Naive thymus-derived CD4-positive, alpha-beta T cell (primary cell): Measurements from ENCODE around the gene INSIG1. TPM values are rescaled to one million over a fixed set of nuclear protein-coding genes. Genes with fewer than 3 reads are reported as not detected.

Source experiments
- ATAC-seq: fragments of 150-1000 bp; cut with Tn5 transposase; 2 replicates; pipeline ENCODE4 v1.10.0; 2021; ENCODE audit warnings: mild to moderate bottlenecking, moderate library complexity
- CTCF ChIA-PET: fragments of 350-600 bp; sonication (Branson Sonifier 250); formaldehyde crosslinking; loops from one replicate; lab custom pipeline; 2021; ENCODE audit warnings: antibody characterized with exemption; lab: Charles Lee
- POLR2A ChIA-PET: fragments of 350-600 bp; sonication (Branson Sonifier 250); formaldehyde crosslinking; loops from one replicate; lab custom pipeline; 2021; ENCODE audit warnings: antibody characterized with exemption, inconsistent platforms; lab: Charles Lee
- DNase-seq, 9 donors: peaks; one replicate each; pipeline versions ENCODE4 v3.0.0 to v3.0.0-alpha.2; 2020 to 2022; ENCODE audit warnings: mixed read lengths in 1 of 9
- H3K27ac ChIP-seq: one replicate; pipeline ENCODE4 v1.7.0; 2013; ENCODE audit warnings: mild to moderate bottlenecking, low read depth, low read length, moderate library complexity
- H3K27me3 ChIP-seq, 2 donors: one replicate each; pipeline ENCODE4 v1.7.0; 2013; ENCODE audit warnings: low read length in 2 of 2, mild to moderate bottlenecking in 2 of 2, moderate library complexity in 2 of 2; ENCODE audit not compliant: control insufficient read depth in 2 of 2, insufficient read depth in 2 of 2
- H3K36me3 ChIP-seq, 3 experiments: 1 replicate in 2 of 3; 2 replicates in 1 of 3; pipeline ENCODE4 v1.7.0; 2013; ENCODE audit warnings: low read length in 3 of 3, mild to moderate bottlenecking in 3 of 3, moderate library complexity in 1 of 3; ENCODE audit not compliant: insufficient read depth in 3 of 3, control insufficient read depth in 2 of 3
- H3K4me1 ChIP-seq, 2 donors: one replicate each; pipeline ENCODE4 v1.7.0; 2013; ENCODE audit warnings: low read length in 2 of 2, mild to moderate bottlenecking in 2 of 2, moderate library complexity in 1 of 2; ENCODE audit not compliant: control insufficient read depth in 2 of 2, insufficient read depth in 2 of 2
- H3K4me3 ChIP-seq: 2 replicates; pipeline ENCODE4 v1.7.0; 2013; ENCODE audit warnings: mild to moderate bottlenecking, low read length
- H3K9me3 ChIP-seq, 3 experiments: 1 replicate in 2 of 3; 2 replicates in 1 of 3; pipeline ENCODE4 v1.7.0; 2013; ENCODE audit warnings: low read length in 3 of 3; ENCODE audit not compliant: control insufficient read depth in 2 of 3
- H3K27ac Mint-ChIP-seq, 9 donors: one replicate each; pipeline ENCODE4 v1.8.0; 2020 to 2022; ENCODE audit warnings: mixed read lengths in 9 of 9, mild to moderate bottlenecking in 8 of 9, moderate library complexity in 5 of 9, inconsistent platforms in 2 of 9
- H3K27me3 Mint-ChIP-seq, 5 donors: one replicate each; pipeline ENCODE4 v1.8.0; 2021 to 2022; ENCODE audit warnings: mixed read lengths in 5 of 5, mild to moderate bottlenecking in 1 of 5
- H3K36me3 Mint-ChIP-seq, 5 donors: one replicate each; pipeline ENCODE4 v1.8.0; 2020 to 2022; ENCODE audit warnings: mixed read lengths in 5 of 5, mild to moderate bottlenecking in 3 of 5, inconsistent platforms in 1 of 5
- H3K4me1 Mint-ChIP-seq, 7 donors: one replicate each; pipeline ENCODE4 v1.8.0; 2020 to 2022; ENCODE audit warnings: mixed read lengths in 7 of 7, mild to moderate bottlenecking in 3 of 7, inconsistent platforms in 1 of 7
- H3K4me3 Mint-ChIP-seq, 10 donors: one replicate each; pipeline ENCODE4 v1.8.0; 2020 to 2022; ENCODE audit warnings: mild to moderate bottlenecking in 10 of 10, mixed read lengths in 10 of 10, moderate library complexity in 6 of 10, inconsistent platforms in 2 of 10
- H3K9me3 Mint-ChIP-seq, 11 donors: one replicate each; pipeline ENCODE4 v1.8.0; 2020 to 2022; ENCODE audit warnings: mixed read lengths in 11 of 11, mild to moderate bottlenecking in 4 of 11, inconsistent platforms in 1 of 11, moderate library complexity in 1 of 11
- intact Hi-C, 2 donors: fragments of 100-400 bp; cut with micrococcal nuclease; formaldehyde crosslinking; loops; one replicate each; pipeline ENCODE4 v1.15.1; 2023
- polyA plus RNA-seq, 2 donors: library from polyadenylated mRNA; unstranded; fragments of 300-500 nt; fragmentation: Illumina TruSeq; gene quantifications; one replicate each; pipeline ENCODE4 v1.2.3, GENCODE V29; 2021
- total RNA-seq, 6 experiments: library from RNA in 5 of 6; stranded (reverse) in 5 of 6; gene quantifications; 1 replicate in 5 of 6; 2 replicates in 1 of 6; pipeline ENCODE4 v1.2.3 and lab custom pipeline; 2021 to 2026

The INSIG1 gene
- total and polyA plus RNA-seq, 7 experiments from 2014 or later: 22.2 to 70.0 (median 46.3) TPM

DNA sequence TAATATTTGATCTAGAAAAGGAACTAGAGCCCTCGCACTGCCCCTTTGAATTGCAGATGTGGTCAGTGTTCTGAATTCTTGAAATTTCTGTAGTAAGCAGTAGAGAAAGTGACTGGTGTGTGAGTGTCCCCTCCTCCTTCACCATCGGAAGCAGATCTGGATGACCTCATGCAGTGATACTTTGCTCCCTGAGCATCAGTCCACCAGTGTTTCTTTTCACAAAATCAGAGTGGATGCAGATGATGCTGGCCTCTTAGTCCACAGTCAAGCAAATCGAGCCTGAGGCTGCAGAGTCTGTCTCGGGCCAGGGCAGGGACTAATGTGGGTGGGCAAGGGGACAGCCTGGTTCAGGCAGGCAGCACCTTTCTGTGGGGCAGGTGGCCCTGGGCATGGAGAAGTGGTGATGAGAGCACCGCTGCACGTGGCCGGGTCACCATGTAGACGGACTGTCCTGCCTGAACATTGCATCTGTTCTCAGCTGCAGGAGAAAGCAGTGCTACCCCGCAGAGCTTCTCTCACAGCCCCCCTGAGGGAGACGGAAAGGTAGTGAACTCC, 5.4 kb downstream of the INSIG1 start:
- ATAC-seq (no peak), DNase-seq (no peak)
- Mint-ChIP-seq H3K9me3 (peaks cover 0 to 3% (median 0%) of the 10 kb centered on the region in 11 donors), H3K36me3 (peaks cover 0 to 38% (median 12%) of the 10 kb centered on the region in 5 donors), H3K4me3 (no peak overlapping the region), H3K4me1 (peaks cover 21 to 55% (median 30%) of the 10 kb centered on the region in 7 donors), H3K27ac (no peak overlapping the region), H3K27me3 (peaks cover 0 to 3% (median 0%) of the 10 kb centered on the region in 5 donors)
- ChIA-PET POLR2A (no interaction called here), CTCF (no interaction called here)
- Histone ChIP-seq H3K36me3 (peaks cover 8 to 45% (median 9%) of the 10 kb centered on the region in 3 experiments), H3K4me1 (peaks cover 14 to 29% of the 10 kb centered on the region in 2 donors), H3K27me3 (no peaks in the 10 kb centered on the region), H3K4me3 (no peak overlapping the region), H3K27ac (no peak overlapping the region), H3K9me3 (no peaks in the 10 kb centered on the region)
- intact Hi-C loops: no loop called here

DNA sequence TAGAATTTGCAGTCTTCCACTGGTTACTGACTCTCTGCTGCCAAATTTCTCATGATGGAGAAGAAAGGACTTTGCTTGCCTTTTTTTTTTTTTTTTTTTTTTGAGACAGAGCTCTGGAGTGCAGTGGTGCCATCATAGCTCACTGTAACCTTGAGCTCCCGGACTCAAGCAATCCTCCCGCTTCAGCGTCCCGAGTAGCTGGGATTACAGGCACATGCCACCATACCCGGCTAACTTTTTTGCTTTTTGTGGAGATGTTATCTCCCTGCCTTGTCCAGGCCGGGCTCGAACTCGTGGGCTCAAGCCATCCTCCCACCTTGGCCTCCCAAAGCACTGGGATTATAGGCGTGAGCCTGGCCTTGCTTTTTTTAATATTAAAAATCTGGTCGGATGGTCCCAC, 6.2 kb downstream of the INSIG1 start:
- H3K36me3 Mint-ChIP-seq: peaks cover 0 to 39% (median 15%) of the 10 kb centered on the region in 5 donors
- no peak for ATAC-seq
- peaks cover 8 to 53% (median 16%) of the 10 kb centered on the region in 3 experiments for H3K36me3 ChIP-seq

DNA sequence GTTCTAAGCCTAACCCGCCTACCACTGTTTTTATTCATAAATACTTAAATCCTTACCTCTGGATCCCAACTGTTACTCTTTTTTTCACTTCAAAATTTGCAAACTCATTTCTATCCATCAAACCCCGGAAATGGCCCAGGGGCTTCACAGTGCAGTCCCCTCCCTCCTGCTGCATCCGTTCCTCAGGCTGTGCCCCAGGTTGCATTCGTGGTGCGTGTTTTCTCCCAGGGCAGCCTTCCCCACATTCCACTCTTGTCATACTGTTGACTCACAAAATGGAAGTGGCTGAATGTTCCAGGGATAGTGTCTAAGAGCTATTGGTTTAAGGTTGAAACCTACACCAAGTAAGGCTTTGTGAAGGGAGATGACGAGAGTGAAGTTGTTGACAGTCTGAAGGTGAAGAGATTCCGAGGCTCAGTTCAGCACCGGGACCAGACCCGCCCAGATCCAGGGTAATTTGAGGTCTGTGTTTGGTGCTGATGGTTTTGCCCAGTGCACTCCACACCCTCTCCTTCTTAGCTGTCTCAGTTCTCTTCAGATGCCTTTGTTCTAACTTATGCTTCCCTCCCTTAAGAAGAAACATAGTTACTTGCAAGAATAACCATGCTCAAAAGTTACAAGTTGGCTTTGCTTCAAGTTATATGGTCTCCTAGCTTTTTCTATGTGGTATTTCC, 7.7 kb downstream of the INSIG1 start:
- ChIA-PET CTCF (no interaction called here), POLR2A (interaction anchor here (1.2 kb wide), 1 partner anchor 9 kb away, joined by 3 read pairs; no protein-coding TSS in a partner anchor)
- no peak for ATAC-seq
- intact Hi-C loops: no loop called here
- H3K9me3 ChIP-seq: no peaks in the 10 kb centered on the region
- Mint-ChIP-seq H3K27me3 (no peaks in the 10 kb centered on the region), H3K9me3 (no peaks in the 10 kb centered on the region), H3K27ac (peak overlapping the region in 3 of 9 donors; percentile 62 to 77 (median 62)), H3K36me3 (peaks cover 0 to 34% (median 15%) of the 10 kb centered on the region in 5 donors), H3K4me1 (peaks cover 7 to 38% (median 16%) of the 10 kb centered on the region in 7 donors), H3K4me3 (no peak overlapping the region)
- no peak overlapping the region for H3K27ac ChIP-seq
- no peak for DNase-seq
- no peak overlapping the region for H3K4me3 ChIP-seq
- peaks cover 8 to 58% (median 17%) of the 10 kb centered on the region in 3 experiments for H3K36me3 ChIP-seq
- H3K4me1 ChIP-seq: peaks cover 6 to 12% of the 10 kb centered on the region in 2 donors
- no peaks in the 10 kb centered on the region for H3K27me3 ChIP-seq

More for the DNA sequence above, 6.2 kb downstream of the INSIG1 start:
- CTCF ChIA-PET: interaction anchor here (0.6 kb wide), 2 partner anchors 179 to 351 kb away, joined by 3 to 4 read pairs; no protein-coding TSS in a partner anchor
- Histone ChIP-seq H3K9me3 (no peaks in the 10 kb centered on the region), H3K27ac (no peak overlapping the region), H3K27me3 (no peaks in the 10 kb centered on the region), H3K4me1 (peaks cover 14 to 24% of the 10 kb centered on the region in 2 donors), H3K4me3 (no peak overlapping the region)
- Mint-ChIP-seq H3K4me3 (no peak overlapping the region), H3K9me3 (no peaks in the 10 kb centered on the region), H3K4me1 (peaks cover 16 to 50% (median 30%) of the 10 kb centered on the region in 7 donors), H3K27ac (peak overlapping the region in 1 of 9 donors; percentile 8), H3K27me3 (no peaks in the 10 kb centered on the region)
- POLR2A ChIA-PET: interaction anchor here (0.6 kb wide), 1 partner anchor 723 kb away, joined by 4 read pairs; no protein-coding TSS in a partner anchor
- DNase-seq: no peak
- intact Hi-C loops: no loop called here

DNA sequence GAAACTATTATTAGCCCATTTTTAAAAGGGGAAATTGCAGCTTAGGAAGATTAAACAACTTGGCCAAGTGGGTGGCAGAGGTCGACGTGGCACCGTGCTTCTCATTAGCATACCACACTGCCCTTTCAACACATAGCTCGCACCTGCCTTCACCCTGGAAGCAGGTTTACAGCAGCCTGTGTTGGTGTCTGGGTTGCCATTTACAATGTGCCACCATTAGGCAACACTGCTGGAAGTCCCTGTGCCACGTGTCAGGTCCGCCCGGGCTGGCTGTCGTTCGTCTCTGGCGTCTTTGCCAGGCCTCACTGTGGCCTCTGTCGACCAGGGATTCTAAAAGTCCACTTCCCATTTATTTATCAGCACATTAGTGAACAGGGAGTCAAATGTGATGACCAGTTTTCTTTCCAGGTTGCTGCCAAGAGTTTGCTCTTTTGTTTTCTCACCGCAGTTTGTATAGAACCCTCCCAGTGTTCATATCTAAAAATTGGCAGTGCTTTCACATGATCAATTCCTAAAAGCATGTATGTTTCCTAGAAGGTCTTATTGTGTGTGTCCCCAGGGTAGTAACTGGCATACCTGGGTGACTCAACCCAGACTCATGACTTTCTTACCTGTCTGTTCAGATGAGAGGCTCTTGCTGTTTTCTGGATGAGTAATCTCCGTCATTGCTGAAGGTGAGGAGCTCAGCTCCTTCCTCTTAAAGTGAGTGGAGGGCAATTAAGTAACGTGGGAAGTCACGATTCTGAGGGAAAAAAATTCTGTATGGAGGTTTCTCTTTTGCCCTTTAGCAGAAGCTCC, 9.2 kb downstream of the INSIG1 start:
- Mint-ChIP-seq H3K27ac (peak overlapping the region in 2 of 9 donors; percentile 47 to 79), H3K27me3 (no peaks in the 10 kb centered on the region), H3K4me3 (no peak overlapping the region), H3K36me3 (peaks cover 0 to 38% (median 15%) of the 10 kb centered on the region in 5 donors), H3K4me1 (peaks cover 0 to 25% (median 5%) of the 10 kb centered on the region in 7 donors), H3K9me3 (no peaks in the 10 kb centered on the region)
- DNase-seq (no peak), ATAC-seq (no peak)
- Histone ChIP-seq H3K27me3 (no peaks in the 10 kb centered on the region), H3K9me3 (no peaks in the 10 kb centered on the region), H3K27ac (no peak overlapping the region), H3K4me1 (no peaks in the 10 kb centered on the region), H3K36me3 (peaks cover 8 to 59% (median 17%) of the 10 kb centered on the region in 3 experiments), H3K4me3 (no peak overlapping the region)
- intact Hi-C loops: no loop called here
- CTCF ChIA-PET: no interaction called here
- POLR2A ChIA-PET: interaction anchor here (1.6 kb wide), 1 partner anchor 9 kb away, joined by 9 read pairs; the partner anchor contains the start of gene INSIG1

DNA sequence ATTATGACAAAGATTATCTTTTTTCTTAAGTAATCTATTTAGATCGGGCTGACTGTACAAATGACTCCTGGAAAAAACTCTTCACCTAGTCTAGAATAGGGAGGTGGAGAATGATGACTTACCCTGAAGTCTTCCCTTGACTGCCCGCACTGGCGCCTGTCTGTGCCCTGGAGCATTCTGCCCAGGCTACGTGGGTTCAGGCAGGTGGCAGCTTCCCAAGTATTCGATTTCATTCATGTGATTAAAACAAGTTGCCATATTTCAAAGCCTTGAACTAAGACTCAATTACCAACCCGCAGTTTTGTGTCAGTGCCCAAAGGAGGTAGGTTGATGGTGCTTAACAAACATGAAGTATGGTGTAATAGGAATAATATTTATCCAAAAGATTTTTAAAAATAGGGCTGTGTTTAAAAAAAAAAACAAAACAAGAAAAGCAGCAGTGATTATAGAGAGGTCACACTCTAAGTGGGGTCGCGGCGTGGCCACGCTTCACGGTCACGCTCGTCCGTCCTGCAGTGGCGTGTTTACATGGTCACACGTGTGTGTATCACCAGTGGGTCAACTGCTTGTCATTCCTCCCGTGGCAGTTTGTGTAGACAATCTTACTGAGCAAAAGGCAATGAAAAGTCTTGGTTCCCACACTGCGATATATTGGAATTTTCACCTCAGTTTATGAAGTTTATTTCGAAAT, 10.8 kb downstream of the INSIG1 start:
- CTCF ChIA-PET: no interaction called here
- H3K9me3 Mint-ChIP-seq: no peaks in the 10 kb centered on the region
- Histone ChIP-seq H3K4me1 (no peaks in the 10 kb centered on the region), H3K9me3 (no peaks in the 10 kb centered on the region), H3K27me3 (no peaks in the 10 kb centered on the region), H3K36me3 (peaks cover 8 to 50% (median 17%) of the 10 kb centered on the region in 3 experiments), H3K4me3 (no peak overlapping the region), H3K27ac (no peak overlapping the region)
- peaks cover 0 to 21% (median 5%) of the 10 kb centered on the region in 7 donors for H3K4me1 Mint-ChIP-seq
- DNase-seq: no peak
- no peak overlapping the region for H3K4me3 Mint-ChIP-seq
- ATAC-seq: no peak
- H3K36me3 Mint-ChIP-seq: peaks cover 0 to 38% (median 15%) of the 10 kb centered on the region in 5 donors
- H3K27me3 Mint-ChIP-seq: no peaks in the 10 kb centered on the region
- H3K27ac Mint-ChIP-seq: no peak overlapping the region
- intact Hi-C loops: no loop called here
- POLR2A ChIA-PET: no interaction called here

DNA sequence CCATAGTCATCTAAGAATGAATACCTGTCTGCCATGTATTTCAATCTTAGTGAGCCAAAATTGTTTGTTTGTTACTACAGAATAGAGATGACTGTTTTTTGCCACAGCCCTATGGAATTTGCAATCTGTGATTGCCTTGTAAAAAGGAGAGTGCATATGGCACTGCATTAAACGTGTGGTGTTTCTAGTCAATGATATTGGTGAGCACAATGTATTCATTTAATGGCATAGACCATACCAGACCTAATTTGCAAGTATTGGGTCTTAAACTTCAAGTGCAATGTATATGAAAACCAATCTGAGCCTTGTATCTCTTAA, 11.3 kb downstream of the INSIG1 start:
- peaks cover 0 to 38% (median 15%) of the 10 kb centered on the region in 5 donors for H3K36me3 Mint-ChIP-seq
- no peak overlapping the region for H3K27ac Mint-ChIP-seq
- peaks cover 6 to 46% (median 13%) of the 10 kb centered on the region in 3 experiments for H3K36me3 ChIP-seq

More for the DNA sequence above, 11.3 kb downstream of the INSIG1 start:
- CTCF ChIA-PET: no interaction called here
- no peaks in the 10 kb centered on the region for H3K27me3 ChIP-seq
- no peak overlapping the region for H3K4me3 ChIP-seq
- peaks cover 0 to 16% (median 5%) of the 10 kb centered on the region in 7 donors for H3K4me1 Mint-ChIP-seq
- H3K9me3 ChIP-seq: no peaks in the 10 kb centered on the region
- POLR2A ChIA-PET: no interaction called here
- DNase-seq: no peak
- H3K9me3 Mint-ChIP-seq: no peaks in the 10 kb centered on the region
- intact Hi-C loops: no loop called here
- H3K27me3 Mint-ChIP-seq: no peaks in the 10 kb centered on the region
- H3K4me1 ChIP-seq: no peaks in the 10 kb centered on the region
- no peak overlapping the region for H3K4me3 Mint-ChIP-seq
- no peak for ATAC-seq
- H3K27ac ChIP-seq: no peak overlapping the region
